ENCODE results near the gene REEP2.

DNA sequence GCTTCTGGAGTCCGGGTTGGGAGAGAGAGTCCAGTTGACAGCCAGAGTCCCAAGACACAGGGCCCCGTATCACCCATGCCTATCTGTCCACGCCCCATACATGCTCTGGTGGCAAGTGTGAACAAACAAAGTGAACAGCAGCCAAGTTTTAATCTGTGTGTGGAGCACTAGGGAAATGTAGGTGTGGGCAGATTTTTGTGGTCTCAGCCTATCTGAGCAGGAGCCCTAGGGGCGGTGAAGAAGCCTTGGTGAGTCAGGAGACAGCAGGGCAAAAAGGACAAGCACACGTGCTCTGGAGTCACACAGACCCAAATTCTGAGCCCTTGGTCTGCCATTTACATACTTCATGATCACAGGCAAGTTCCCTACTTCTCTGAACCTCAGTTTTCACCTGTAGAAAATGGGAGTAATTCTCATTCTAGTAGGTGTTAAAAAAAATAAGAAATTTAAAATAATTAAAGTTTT is 49.7 kb downstream of the REEP2 start:
- TF ChIP-seq CTCF (IDR thresholded peaks at IDR 0.05; ENCODE audit: low read depth, low read length) (no peak), POLR2A (IDR thresholded peaks at IDR 0.05; ENCODE audit: extremely low read depth, insufficient read length) (no peak)

All from NB4 (cell line).